WTC11 (cell line): ENCODE results near the gene TRNP1. TPM values are rescaled to one million over a fixed set of nuclear protein-coding genes. Genes with fewer than 3 reads are reported as not detected.

ENCODE experiments used
- ATF1 ChIP-seq: sonication (generic); formaldehyde crosslinking; IDR thresholded peaks from 2 replicates; pipeline ENCODE4 v1.8.1; 2023; ENCODE audit warnings: mild to moderate bottlenecking, moderate library complexity, missing genetic modification reagents
- CBFB ChIP-seq: sonication (generic); formaldehyde crosslinking; IDR thresholded peaks from 2 replicates; pipeline ENCODE4 v1.8.1; 2022; ENCODE audit warnings: mild to moderate bottlenecking, low read depth, missing genetic modification reagents
- CREM ChIP-seq: sonication (generic); formaldehyde crosslinking; IDR thresholded peaks from 2 replicates; pipeline ENCODE4 v1.8.1; 2022; ENCODE audit warnings: mild to moderate bottlenecking, missing genetic modification reagents, moderate library complexity
- ELF4 ChIP-seq: sonication (generic); formaldehyde crosslinking; IDR thresholded peaks from 2 replicates; pipeline ENCODE4 v1.8.1; 2022; ENCODE audit warnings: low read depth, mild to moderate bottlenecking, moderate library complexity, missing genetic modification reagents
- FOXK1 ChIP-seq: sonication (generic); formaldehyde crosslinking; IDR thresholded peaks from 2 replicates; pipeline ENCODE4 v1.8.0; 2022; ENCODE audit warnings: mild to moderate bottlenecking, moderate library complexity, missing genetic modification reagents
- GABPB1 ChIP-seq: sonication (generic); formaldehyde crosslinking; IDR thresholded peaks from 2 replicates; pipeline ENCODE4 v1.8.1; 2023; ENCODE audit warnings: mild to moderate bottlenecking, missing genetic modification reagents
- JAZF1 ChIP-seq: fragments of 250-450 bp; sonication (Bioruptor Pico); IDR thresholded peaks from 2 replicates; pipeline ENCODE4 v1.9.0; 2021; ENCODE audit warnings: moderate library complexity, mild to moderate bottlenecking, inconsistent platforms
- JUN ChIP-seq: sonication (generic); formaldehyde crosslinking; IDR thresholded peaks from 2 replicates; pipeline ENCODE4 v1.8.0; 2023; ENCODE audit warnings: mild to moderate bottlenecking, missing genetic modification reagents
- MAX ChIP-seq: sonication (generic); formaldehyde crosslinking; IDR thresholded peaks from 2 replicates; pipeline ENCODE4 v1.8.0; 2022; ENCODE audit warnings: mild to moderate bottlenecking, missing genetic modification reagents
- NFYB ChIP-seq: sonication (generic); formaldehyde crosslinking; conservative IDR thresholded peaks from 2 replicates; pipeline ENCODE4 v1.8.0; 2022; ENCODE audit warnings: low read depth, missing genetic modification reagents
- PRDM15 ChIP-seq: sonication (generic); formaldehyde crosslinking; IDR thresholded peaks from 2 replicates; pipeline ENCODE4 v1.8.0; 2022; ENCODE audit warnings: missing genetic modification reagents
- PREB ChIP-seq: sonication (generic); formaldehyde crosslinking; IDR thresholded peaks from 2 replicates; pipeline ENCODE4 v1.8.1; 2022; ENCODE audit warnings: mild to moderate bottlenecking, missing genetic modification reagents, moderate library complexity, borderline replicate concordance
- PRRX2 ChIP-seq: fragments of 250-450 bp; sonication (Bioruptor Pico); IDR thresholded peaks from 2 replicates; pipeline ENCODE4 v1.8.0; 2021; ENCODE audit warnings: mild to moderate bottlenecking
- RORB ChIP-seq: fragments of 250-450 bp; sonication (Bioruptor Pico); IDR thresholded peaks from 2 replicates; pipeline ENCODE4 v1.9.0; 2021; ENCODE audit warnings: mild to moderate bottlenecking
- SMAD3 ChIP-seq: sonication (generic); formaldehyde crosslinking; IDR thresholded peaks from 2 replicates; pipeline ENCODE4 v1.8.0; 2022; ENCODE audit warnings: missing genetic modification reagents, mild to moderate bottlenecking, borderline replicate concordance
- SP1 ChIP-seq: sonication (generic); formaldehyde crosslinking; conservative IDR thresholded peaks from 2 replicates; pipeline ENCODE4 v1.8.1; 2022; ENCODE audit warnings: missing genetic modification reagents
- TEAD1 ChIP-seq: sonication (generic); formaldehyde crosslinking; IDR thresholded peaks from 2 replicates; pipeline ENCODE4 v1.8.0; 2022; ENCODE audit warnings: mild to moderate bottlenecking, missing genetic modification reagents
- USF2 ChIP-seq: sonication (generic); formaldehyde crosslinking; IDR thresholded peaks from 2 replicates; pipeline ENCODE4 v1.8.1; 2023; ENCODE audit warnings: mild to moderate bottlenecking, missing genetic modification reagents, moderate library complexity
- ZBTB21 ChIP-seq: sonication (generic); formaldehyde crosslinking; IDR thresholded peaks from 2 replicates; pipeline ENCODE4 v1.8.1; 2023; ENCODE audit warnings: mild to moderate bottlenecking, missing genetic modification reagents, borderline replicate concordance
- ZMAT4 ChIP-seq: fragments of 250-450 bp; sonication (Bioruptor Pico); IDR thresholded peaks from 2 replicates; pipeline ENCODE4 v1.9.0; 2021; ENCODE audit warnings: mild to moderate bottlenecking
- ZNF317 ChIP-seq: sonication (generic); formaldehyde crosslinking; IDR thresholded peaks from 2 replicates; pipeline ENCODE4 v1.8.1; 2023; ENCODE audit warnings: low read depth, mild to moderate bottlenecking, moderate library complexity, missing genetic modification reagents, borderline replicate concordance
- ZNF396 ChIP-seq: fragments of 250-450 bp; sonication (Bioruptor Pico); IDR thresholded peaks from 2 replicates; pipeline ENCODE4 v1.8.0; 2021; ENCODE audit warnings: mild to moderate bottlenecking, moderate library complexity, borderline replicate concordance
- ZNF425 ChIP-seq: fragments of 250-450 bp; sonication (Bioruptor Pico); conservative IDR thresholded peaks from 2 replicates; pipeline ENCODE4 v1.9.0; 2021; ENCODE audit warnings: mild to moderate bottlenecking
- total RNA-seq: library from RNA; stranded (reverse); gene quantifications from 3 replicates; pipeline ENCODE4 v1.2.3, GENCODE V29; 2021
- TF ChIP-seq, protein P1 (sequence below): sonication (generic); formaldehyde crosslinking; IDR thresholded peaks from 2 replicates; pipeline ENCODE4 v1.8.0; 2022; ENCODE audit warnings: mild to moderate bottlenecking, missing genetic modification reagents
- TF ChIP-seq, protein P2 (sequence below): sonication (generic); formaldehyde crosslinking; IDR thresholded peaks from 2 replicates; pipeline ENCODE4 v1.8.1; 2023; ENCODE audit warnings: mild to moderate bottlenecking, missing genetic modification reagents
- TF ChIP-seq, protein P3 (sequence below): sonication (generic); formaldehyde crosslinking; IDR thresholded peaks from 2 replicates; pipeline ENCODE4 v1.8.0; 2022; ENCODE audit warnings: mild to moderate bottlenecking, missing genetic modification reagents

The TRNP1 gene
- total RNA-seq, 1 experiment from 2014 or later: 37.6 TPM

DNA sequence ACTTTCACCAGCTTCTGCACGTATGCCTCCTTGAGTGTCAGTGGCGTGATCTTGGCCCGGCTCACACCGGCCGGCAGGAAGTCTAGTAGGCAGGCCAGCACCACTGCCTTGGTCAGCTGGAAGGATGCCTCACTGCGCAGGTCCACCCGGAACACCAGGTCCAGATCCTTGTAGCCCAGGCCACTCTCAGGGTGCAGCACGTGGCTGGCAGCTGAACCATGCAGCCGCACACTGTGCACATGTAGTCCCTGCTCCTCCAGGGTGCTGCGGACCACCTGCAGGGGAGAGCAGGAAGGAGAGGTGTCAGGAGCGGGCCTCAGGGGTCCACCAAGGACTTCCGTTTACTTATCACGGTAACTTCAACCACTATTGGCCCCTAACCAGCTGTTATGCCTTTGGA is 13.2 kb downstream of the TRNP1 start (continued):
- TF ChIP-seq, protein P1, sequence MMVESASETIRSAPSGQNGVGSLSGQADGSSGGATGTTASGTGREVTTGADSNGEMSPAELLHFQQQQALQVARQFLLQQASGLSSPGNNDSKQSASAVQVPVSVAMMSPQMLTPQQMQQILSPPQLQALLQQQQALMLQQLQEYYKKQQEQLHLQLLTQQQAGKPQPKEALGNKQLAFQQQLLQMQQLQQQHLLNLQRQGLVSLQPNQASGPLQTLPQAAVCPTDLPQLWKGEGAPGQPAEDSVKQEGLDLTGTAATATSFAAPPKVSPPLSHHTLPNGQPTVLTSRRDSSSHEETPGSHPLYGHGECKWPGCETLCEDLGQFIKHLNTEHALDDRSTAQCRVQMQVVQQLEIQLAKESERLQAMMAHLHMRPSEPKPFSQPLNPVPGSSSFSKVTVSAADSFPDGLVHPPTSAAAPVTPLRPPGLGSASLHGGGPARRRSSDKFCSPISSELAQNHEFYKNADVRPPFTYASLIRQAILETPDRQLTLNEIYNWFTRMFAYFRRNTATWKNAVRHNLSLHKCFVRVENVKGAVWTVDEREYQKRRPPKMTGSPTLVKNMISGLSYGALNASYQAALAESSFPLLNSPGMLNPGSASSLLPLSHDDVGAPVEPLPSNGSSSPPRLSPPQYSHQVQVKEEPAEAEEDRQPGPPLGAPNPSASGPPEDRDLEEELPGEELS: no peak; the same call in 1 of the 2 replicates
- TF ChIP-seq NFYB (CRISPR knock-in tag): no peak
- TF ChIP-seq, protein P2, sequence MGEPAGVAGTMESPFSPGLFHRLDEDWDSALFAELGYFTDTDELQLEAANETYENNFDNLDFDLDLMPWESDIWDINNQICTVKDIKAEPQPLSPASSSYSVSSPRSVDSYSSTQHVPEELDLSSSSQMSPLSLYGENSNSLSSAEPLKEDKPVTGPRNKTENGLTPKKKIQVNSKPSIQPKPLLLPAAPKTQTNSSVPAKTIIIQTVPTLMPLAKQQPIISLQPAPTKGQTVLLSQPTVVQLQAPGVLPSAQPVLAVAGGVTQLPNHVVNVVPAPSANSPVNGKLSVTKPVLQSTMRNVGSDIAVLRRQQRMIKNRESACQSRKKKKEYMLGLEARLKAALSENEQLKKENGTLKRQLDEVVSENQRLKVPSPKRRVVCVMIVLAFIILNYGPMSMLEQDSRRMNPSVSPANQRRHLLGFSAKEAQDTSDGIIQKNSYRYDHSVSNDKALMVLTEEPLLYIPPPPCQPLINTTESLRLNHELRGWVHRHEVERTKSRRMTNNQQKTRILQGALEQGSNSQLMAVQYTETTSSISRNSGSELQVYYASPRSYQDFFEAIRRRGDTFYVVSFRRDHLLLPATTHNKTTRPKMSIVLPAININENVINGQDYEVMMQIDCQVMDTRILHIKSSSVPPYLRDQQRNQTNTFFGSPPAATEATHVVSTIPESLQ (CRISPR knock-in tag): no peak
- no peak for TF ChIP-seq ZMAT4 (CRISPR knock-in tag)
- TF ChIP-seq CREM (CRISPR knock-in tag): no peak
- no peak for TF ChIP-seq GABPB1 (CRISPR knock-in tag)
- no peak for TF ChIP-seq CBFB (CRISPR knock-in tag)
- TF ChIP-seq ATF1 (CRISPR knock-in tag): 0 out of 2 replicates have a peak, but pooled peaks have one; percentile 38
- no peak for TF ChIP-seq RORB (CRISPR knock-in tag)
- TF ChIP-seq ZBTB21 (CRISPR knock-in tag): no peak
- TF ChIP-seq JAZF1 (CRISPR knock-in tag): no peak
- no peak for TF ChIP-seq JUN (CRISPR knock-in tag)
- no peak; the same call in 1 of the 2 replicates for TF ChIP-seq TEAD1 (CRISPR knock-in tag)
- no peak for TF ChIP-seq FOXK1
- TF ChIP-seq SMAD3 (CRISPR knock-in tag): 0 out of 2 replicates have a peak, but pooled peaks have one; percentile 13
- no peak for TF ChIP-seq ZNF317 (CRISPR knock-in tag)
- no peak for TF ChIP-seq PRDM15 (CRISPR knock-in tag)
- TF ChIP-seq MAX (CRISPR knock-in tag): peak; percentile 87
- TF ChIP-seq PRRX2 (CRISPR knock-in tag): no peak
- TF ChIP-seq SP1 (CRISPR knock-in tag): peak; percentile 35; the same call in 1 of the 2 replicates
- TF ChIP-seq ZNF425 (CRISPR knock-in tag): no peak
- TF ChIP-seq, protein P3, sequence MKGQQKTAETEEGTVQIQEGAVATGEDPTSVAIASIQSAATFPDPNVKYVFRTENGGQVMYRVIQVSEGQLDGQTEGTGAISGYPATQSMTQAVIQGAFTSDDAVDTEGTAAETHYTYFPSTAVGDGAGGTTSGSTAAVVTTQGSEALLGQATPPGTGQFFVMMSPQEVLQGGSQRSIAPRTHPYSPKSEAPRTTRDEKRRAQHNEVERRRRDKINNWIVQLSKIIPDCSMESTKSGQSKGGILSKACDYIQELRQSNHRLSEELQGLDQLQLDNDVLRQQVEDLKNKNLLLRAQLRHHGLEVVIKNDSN (CRISPR knock-in tag): peak; percentile 67; the same call in 1 of the 2 replicates
- no peak for TF ChIP-seq PREB (CRISPR knock-in tag)
- TF ChIP-seq USF2: peak; percentile 70
- TF ChIP-seq ELF4 (CRISPR knock-in tag): no peak
- TF ChIP-seq ZNF396 (CRISPR knock-in tag): no peak
